Progenitor cell of endocrine pancreas (in vitro differentiated cells): ENCODE measurements around the gene POMGNT2. TPM values are rescaled to one million over a fixed set of nuclear protein-coding genes. Genes with fewer than 3 reads are reported as not detected.

Experiments
- DNase-seq: peaks from one replicate; pipeline ENCODE4 v3.0.0; 2021; ENCODE audit warnings: low spot score; ENCODE audit not compliant: unreplicated experiment
- H3K27ac Mint-ChIP-seq: 2 replicates; pipeline ENCODE4 v1.8.0; 2021; ENCODE audit warnings: mild to moderate bottlenecking, moderate library complexity, mixed read lengths
- H3K27me3 Mint-ChIP-seq: 2 replicates; pipeline ENCODE4 v1.8.0; 2021; ENCODE audit warnings: mixed read lengths
- H3K36me3 Mint-ChIP-seq: 2 replicates; pipeline ENCODE4 v1.8.0; 2022; ENCODE audit warnings: mixed read lengths; ENCODE audit not compliant: insufficient read depth
- H3K4me1 Mint-ChIP-seq: 2 replicates; pipeline ENCODE4 v1.8.0; 2021; ENCODE audit warnings: low read depth, mixed read lengths
- H3K4me3 Mint-ChIP-seq: 2 replicates; pipeline ENCODE4 v1.8.0; 2021; ENCODE audit warnings: low read depth, mild to moderate bottlenecking, moderate library complexity, mixed read lengths
- H3K9me3 Mint-ChIP-seq: 2 replicates; pipeline ENCODE4 v1.8.0; 2021; ENCODE audit warnings: low read depth, mixed read lengths
- total RNA-seq: library from RNA; stranded (reverse); gene quantifications from 2 replicates; pipeline ENCODE4 v1.2.1, GENCODE V29; 2021
- TF ChIP-seq, protein P1 (sequence below): fragments of 200-600 bp; sonication (generic); IDR thresholded peaks from one replicate; pipeline ENCODE4 v1.5.0; 2021; ENCODE audit warnings: antibody characterized with exemption, mild to moderate bottlenecking; ENCODE audit not compliant: unreplicated experiment

POMGNT2 gene
- total RNA-seq, 1 donor from 2014 or later, result 21.6 TPM

DNA sequence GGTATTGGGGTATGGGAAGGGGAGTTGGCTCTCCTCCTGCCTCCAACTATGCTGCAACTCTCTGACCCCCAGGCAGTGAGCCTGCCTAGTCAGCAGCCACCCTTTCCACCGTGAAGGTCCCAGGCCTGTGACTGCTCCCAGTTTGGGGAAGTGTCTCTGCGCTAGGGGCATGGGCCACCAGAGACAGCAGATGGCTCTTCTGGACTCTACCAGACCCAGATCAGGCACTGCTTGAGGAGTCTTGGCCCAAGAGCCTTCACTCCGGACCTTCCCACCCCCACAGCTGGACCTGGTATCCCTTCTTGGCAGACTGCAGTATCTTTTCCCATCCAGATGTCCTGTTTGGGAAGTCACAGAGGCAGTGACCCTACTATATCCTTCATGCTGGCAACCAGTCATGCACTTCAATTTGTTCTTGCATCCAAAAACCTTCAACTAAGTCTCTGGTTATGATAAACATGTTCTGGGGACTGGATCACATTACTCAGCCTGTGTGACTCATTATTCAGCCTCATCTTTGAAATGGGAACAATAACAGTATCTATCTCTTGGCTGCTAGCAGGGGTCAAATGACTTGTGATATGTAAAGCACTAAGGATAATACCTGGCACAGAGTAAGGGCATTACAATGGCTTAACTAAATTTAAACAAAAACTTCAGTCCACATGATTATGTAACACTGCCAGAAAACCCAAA lies 62.7 kb downstream of the POMGNT2 start:
- Mint-ChIP-seq H3K4me3 (no peak overlapping the region), H3K27ac (no peak overlapping the region), H3K4me1 (no peaks in the 10 kb centered on the region), H3K9me3 (peaks cover 27% of the 10 kb centered on the region), H3K36me3 (peaks cover 6% of the 10 kb centered on the region), H3K27me3 (no peaks in the 10 kb centered on the region)
- no peak for DNase-seq
- TF ChIP-seq, protein P1, sequence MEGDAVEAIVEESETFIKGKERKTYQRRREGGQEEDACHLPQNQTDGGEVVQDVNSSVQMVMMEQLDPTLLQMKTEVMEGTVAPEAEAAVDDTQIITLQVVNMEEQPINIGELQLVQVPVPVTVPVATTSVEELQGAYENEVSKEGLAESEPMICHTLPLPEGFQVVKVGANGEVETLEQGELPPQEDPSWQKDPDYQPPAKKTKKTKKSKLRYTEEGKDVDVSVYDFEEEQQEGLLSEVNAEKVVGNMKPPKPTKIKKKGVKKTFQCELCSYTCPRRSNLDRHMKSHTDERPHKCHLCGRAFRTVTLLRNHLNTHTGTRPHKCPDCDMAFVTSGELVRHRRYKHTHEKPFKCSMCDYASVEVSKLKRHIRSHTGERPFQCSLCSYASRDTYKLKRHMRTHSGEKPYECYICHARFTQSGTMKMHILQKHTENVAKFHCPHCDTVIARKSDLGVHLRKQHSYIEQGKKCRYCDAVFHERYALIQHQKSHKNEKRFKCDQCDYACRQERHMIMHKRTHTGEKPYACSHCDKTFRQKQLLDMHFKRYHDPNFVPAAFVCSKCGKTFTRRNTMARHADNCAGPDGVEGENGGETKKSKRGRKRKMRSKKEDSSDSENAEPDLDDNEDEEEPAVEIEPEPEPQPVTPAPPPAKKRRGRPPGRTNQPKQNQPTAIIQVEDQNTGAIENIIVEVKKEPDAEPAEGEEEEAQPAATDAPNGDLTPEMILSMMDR, result no peak

DNA sequence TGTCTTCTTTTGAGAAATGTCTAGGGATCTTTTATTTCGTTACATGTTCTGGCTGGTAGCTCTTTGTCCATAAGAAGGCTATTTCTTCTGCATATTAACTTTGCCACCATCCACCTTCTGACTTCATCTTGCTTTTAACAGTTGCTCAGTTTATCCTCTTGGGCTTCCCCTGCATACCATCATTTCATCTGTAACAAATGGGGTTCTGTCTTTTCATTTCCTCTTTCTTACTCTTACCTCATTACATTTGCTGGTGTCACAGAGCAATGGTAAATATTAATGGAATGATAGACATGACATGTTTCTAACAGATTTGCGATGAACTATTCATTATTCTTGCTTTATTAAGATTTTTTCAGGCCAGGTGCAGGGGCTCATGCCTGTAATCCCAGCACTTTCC lies 64.4 kb downstream of the POMGNT2 start:
- TF ChIP-seq, protein P1, result no peak
- Mint-ChIP-seq H3K4me3 (no peak overlapping the region), H3K36me3 (peaks cover 6% of the 10 kb centered on the region), H3K4me1 (no peaks in the 10 kb centered on the region), H3K9me3 (peaks cover 18% of the 10 kb centered on the region), H3K27me3 (no peaks in the 10 kb centered on the region), H3K27ac (no peak overlapping the region)
- DNase-seq, result no peak

DNA sequence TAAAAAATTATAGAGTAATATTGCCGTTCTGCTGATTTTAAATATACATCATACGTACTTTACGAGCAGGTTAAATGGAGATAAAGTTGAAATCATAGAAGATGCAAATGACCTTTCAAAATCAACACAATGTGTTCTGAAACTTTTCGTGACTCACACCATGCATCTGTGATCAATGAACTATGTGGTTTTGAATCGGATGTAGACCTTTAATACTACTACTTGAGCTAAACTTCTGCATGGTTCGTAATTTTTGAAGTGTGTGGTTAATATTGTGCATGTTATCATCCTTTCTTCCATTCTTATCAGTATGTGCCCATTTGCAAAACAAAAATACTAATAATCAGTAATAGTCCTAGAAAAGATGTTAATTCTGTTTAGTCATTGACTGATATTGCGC lies 67.9 kb downstream of the POMGNT2 start:
- H3K27me3 Mint-ChIP-seq, result no peaks in the 10 kb centered on the region
- TF ChIP-seq, protein P1, result no peak
- no peak overlapping the region for H3K27ac Mint-ChIP-seq
- H3K36me3 Mint-ChIP-seq, result no peaks in the 10 kb centered on the region
- H3K9me3 Mint-ChIP-seq, result peaks cover 3% of the 10 kb centered on the region
- no peak for DNase-seq
- H3K4me3 Mint-ChIP-seq, result no peak overlapping the region
- no peaks in the 10 kb centered on the region for H3K4me1 Mint-ChIP-seq

DNA sequence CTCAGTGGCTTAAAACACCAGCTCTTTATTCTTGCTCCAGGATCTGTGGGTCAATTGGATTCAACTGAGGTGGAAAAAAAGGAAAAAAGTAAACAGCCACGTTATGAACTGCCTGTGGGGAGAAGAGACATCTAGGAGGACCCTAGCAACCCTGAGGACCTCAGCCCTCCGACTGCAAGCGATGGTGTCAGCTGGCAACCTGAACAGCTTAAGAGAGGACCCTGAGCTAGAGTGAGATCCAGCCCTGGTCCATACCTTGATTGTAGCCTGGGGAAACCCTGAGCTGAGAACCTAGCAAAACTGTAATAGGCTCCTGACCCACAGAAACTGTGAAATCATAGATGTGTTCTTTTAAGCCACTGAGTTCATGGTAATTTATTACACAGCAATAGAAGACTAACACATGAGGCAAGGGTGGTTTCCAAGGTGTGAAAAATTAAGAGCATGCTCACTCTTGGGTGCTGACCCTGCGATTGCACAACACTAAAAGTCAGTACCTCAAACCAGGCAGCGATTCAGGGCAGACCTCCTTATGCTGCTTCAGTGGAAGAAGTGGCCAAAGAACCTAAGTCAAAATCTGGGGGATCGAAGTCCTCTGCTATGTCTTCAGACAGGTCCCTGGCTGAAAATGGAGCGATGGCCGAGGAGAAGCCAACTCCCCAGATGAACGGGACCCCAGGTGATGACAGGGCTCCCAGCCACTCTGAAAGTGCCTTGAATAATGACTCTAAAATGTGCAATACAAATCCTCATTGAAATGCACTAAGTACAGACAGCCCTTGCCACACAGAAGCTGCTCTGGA lies 69.1 kb downstream of the POMGNT2 start:
- TF ChIP-seq, protein P1, result no peak
- Mint-ChIP-seq H3K27ac (no peak overlapping the region), H3K4me3 (no peak overlapping the region), H3K36me3 (no peaks in the 10 kb centered on the region), H3K9me3 (peaks cover 3% of the 10 kb centered on the region), H3K27me3 (no peaks in the 10 kb centered on the region), H3K4me1 (no peaks in the 10 kb centered on the region)
- no peak for DNase-seq

DNA sequence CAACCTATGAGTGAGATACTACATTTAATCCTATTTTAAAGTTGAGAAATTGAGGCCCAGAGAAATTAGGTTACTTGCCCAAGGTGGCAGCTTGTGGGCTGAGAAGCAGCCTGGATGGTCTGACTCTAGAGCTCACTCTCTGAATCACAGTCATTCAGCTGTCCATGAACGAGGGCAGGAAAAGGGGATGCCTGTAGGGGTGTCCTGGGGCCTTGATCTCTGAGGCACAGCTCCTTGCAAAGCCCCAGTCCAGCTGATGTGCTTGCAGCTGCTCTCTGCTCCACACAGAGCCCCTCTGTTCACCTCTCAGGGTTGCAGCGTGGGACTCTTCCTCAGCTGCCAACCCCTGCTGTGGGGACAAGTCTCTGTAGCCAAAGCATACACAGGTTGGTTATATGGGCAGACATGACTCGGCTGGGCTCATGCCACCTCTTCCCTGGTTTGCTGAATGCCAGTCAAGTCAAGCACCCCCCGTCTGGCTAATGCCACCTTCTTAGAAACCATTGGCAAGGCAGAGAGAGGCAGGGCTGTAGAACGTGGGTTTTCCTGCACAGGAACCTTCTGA lies 70.0 kb downstream of the POMGNT2 start:
- DNase-seq, result no peak
- Mint-ChIP-seq H3K9me3 (no peaks in the 10 kb centered on the region), H3K27ac (no peak overlapping the region), H3K27me3 (no peaks in the 10 kb centered on the region), H3K4me1 (no peaks in the 10 kb centered on the region), H3K36me3 (no peaks in the 10 kb centered on the region), H3K4me3 (no peak overlapping the region)
- TF ChIP-seq, protein P1, result no peak
